Measurements from ENCODE around the gene NR2C2. TPM values are rescaled to one million over a fixed set of nuclear protein-coding genes. Genes with fewer than 3 reads are reported as not detected.

The NR2C2 gene
- polyA plus RNA-seq, 1 donor (not counting 4 experiments of a cell fraction or from before 2014, with no cell fraction given), result 9.4 TPM

DNA sequence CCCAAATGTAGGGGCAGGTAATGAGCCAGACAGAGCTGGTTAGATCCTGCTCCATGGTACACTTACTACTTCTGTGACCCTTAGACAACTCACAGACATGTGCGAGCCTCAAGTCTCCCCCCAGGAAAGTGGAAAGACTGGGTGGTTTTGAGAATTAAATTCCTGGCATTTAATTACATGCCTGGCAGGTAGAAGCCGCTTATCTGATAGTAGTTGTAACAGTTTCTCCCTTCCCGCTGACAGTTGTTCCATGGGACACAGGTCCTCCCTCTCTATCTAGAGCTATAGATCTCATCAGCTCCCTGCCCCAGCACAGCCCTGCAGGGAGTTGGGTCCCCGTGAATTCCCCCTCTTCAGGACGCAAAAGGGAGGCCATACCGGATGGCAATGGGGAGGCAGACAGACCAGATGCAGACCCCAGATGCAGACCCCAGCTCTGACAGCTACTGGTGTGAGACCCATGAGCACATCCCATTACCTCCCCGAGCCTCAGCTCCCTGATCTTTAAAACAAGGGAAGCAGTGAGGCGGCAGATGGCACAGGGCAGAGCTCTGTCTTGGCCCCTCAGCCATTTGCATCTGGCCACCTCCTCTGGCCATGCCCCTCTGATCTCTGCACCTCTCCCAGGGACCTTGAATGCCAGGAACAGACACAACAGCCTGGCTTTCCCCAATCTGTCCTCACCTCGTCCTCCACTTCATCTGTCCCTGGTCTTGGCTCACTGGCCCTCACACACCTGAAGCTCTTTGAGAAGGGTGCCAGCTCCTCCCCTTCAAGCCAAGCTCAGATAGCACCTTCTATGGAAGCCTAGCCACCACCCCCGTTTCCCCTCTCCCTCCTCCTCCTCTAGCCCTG lies 34.1 kb upstream of the NR2C2 start:
- Histone ChIP-seq H3K27me3 (ENCODE audit: control insufficient read depth, extremely low read depth, insufficient read depth, low read length) (peaks cover 45% of the 10 kb centered on the region), H3K4me1 (ENCODE audit: control insufficient read depth, extremely low read depth, insufficient read depth, low read length) (no peaks in the 10 kb centered on the region), H3K4me2 (ENCODE audit: control insufficient read depth, extremely low read depth, insufficient read depth, low read depth, low read length) (no peak overlapping the region), H3K9me1 (ENCODE audit: control insufficient read depth, extremely low read depth, insufficient read depth, low read length) (no peaks in the 10 kb centered on the region), H3K36me3 (ENCODE audit: control insufficient read depth in 2 of 2, extremely low read depth in 1 of 2, insufficient read depth in 2 of 2, low read length in 2 of 2) (no peaks in the 10 kb centered on the region), H3K79me2 (ENCODE audit: control insufficient read depth, insufficient read depth, low read length) (no peaks in the 10 kb centered on the region), H4K20me1 (ENCODE audit: control insufficient read depth, extremely low read depth, insufficient read depth, low read length) (no peaks in the 10 kb centered on the region), H2AFZ (ENCODE audit: control insufficient read depth, low read length) (no peak overlapping the region), H3K4me3 (ENCODE audit: control insufficient read depth in 2 of 3, extremely low read depth in 1 of 3, insufficient read depth in 2 of 3, low read depth in 1 of 3, low read length in 3 of 3) (no peak overlapping the region), H3K9me3 (ENCODE audit: control insufficient read depth, low read depth, low read length) (no peaks in the 10 kb centered on the region), H3K9ac (ENCODE audit: control insufficient read depth, extremely low read depth, insufficient read depth, low read length) (no peak overlapping the region), H3K27ac (ENCODE audit: control insufficient read depth, insufficient read depth, low read length) (no peak overlapping the region)
- FAIRE-seq (no peak), DNase-seq (ENCODE audit: low read depth, low spot score) (no peak)
- TF ChIP-seq, protein P1, sequence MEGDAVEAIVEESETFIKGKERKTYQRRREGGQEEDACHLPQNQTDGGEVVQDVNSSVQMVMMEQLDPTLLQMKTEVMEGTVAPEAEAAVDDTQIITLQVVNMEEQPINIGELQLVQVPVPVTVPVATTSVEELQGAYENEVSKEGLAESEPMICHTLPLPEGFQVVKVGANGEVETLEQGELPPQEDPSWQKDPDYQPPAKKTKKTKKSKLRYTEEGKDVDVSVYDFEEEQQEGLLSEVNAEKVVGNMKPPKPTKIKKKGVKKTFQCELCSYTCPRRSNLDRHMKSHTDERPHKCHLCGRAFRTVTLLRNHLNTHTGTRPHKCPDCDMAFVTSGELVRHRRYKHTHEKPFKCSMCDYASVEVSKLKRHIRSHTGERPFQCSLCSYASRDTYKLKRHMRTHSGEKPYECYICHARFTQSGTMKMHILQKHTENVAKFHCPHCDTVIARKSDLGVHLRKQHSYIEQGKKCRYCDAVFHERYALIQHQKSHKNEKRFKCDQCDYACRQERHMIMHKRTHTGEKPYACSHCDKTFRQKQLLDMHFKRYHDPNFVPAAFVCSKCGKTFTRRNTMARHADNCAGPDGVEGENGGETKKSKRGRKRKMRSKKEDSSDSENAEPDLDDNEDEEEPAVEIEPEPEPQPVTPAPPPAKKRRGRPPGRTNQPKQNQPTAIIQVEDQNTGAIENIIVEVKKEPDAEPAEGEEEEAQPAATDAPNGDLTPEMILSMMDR (optimal IDR thresholded peaks at IDR 0.05 in 1 of 3, IDR thresholded peaks at IDR 0.05 in 1 of 3, conservative IDR thresholded peaks at IDR 0.05 in 1 of 3; ENCODE audit: extremely low read depth in 1 of 3, insufficient read depth in 2 of 3, low read length in 3 of 3), result no peak
- TF ChIP-seq EZH2 (IDR thresholded peaks at IDR 0.05; ENCODE audit: low read length), result no peak
- dilution Hi-C loops (cut with MboI; ENCODE audit: extremely low pct_ligation_motif_present, low sequenced_read_pairs), result no loop called here

DNA sequence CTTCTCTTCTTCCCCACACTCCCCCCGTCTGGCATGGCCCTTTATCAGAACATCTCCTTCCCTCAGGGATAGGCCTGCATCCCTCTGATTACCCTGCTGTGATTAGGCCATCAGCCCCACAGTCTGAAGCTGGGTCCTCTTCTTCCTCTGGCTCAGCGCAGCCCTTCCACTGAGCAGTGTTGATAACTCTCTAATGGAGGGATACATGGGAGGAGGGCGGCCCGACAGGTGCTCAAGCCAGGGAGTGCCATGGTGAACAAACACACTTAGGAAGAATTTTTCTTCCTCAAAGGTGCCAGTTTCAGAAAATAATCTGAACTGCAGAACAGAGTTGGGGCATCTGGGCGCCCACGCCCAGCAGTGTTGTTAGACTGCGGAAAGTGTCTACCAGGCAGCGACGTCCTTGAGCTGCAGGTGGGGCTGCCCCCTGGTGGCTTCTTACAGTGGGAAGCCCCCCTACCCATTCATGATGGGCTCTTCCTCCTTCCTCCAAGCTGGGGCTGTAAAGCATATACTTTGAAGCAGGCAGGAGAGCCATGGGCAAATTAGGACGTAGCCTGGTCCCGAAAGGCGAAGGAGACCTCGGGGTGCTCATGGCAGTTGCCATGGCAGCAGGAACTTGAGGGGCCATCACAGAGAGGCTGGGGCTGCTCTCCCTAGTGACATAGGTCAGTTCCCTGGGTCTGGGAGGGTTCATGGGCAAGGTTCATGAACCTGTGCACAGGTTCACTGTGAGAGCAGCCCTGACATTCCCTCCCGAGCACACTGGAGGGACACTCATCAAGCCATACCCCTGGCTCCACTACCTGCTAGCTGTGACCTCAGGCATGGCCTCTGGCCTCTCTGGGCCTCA lies 33.2 kb upstream of the NR2C2 start:
- H3K4me3 ChIP-seq (ENCODE audit: control insufficient read depth in 2 of 3, extremely low read depth in 1 of 3, insufficient read depth in 2 of 3, low read depth in 1 of 3, low read length in 3 of 3), result no peak overlapping the region
- TF ChIP-seq, protein P1 (optimal IDR thresholded peaks at IDR 0.05 in 1 of 3, IDR thresholded peaks at IDR 0.05 in 1 of 3, conservative IDR thresholded peaks at IDR 0.05 in 1 of 3; ENCODE audit: extremely low read depth in 1 of 3, insufficient read depth in 2 of 3, low read length in 3 of 3), result no peak
- TF ChIP-seq EZH2 (IDR thresholded peaks at IDR 0.05; ENCODE audit: low read length), result no peak
- no peak overlapping the region for H2AFZ ChIP-seq (ENCODE audit: control insufficient read depth, low read length)
- no peak overlapping the region for H3K9ac ChIP-seq (ENCODE audit: control insufficient read depth, extremely low read depth, insufficient read depth, low read length)
- DNase-seq (ENCODE audit: low read depth, low spot score) (no peak), FAIRE-seq (no peak)
- no peaks in the 10 kb centered on the region for H3K9me1 ChIP-seq (ENCODE audit: control insufficient read depth, extremely low read depth, insufficient read depth, low read length)
- no peaks in the 10 kb centered on the region for H3K4me1 ChIP-seq (ENCODE audit: control insufficient read depth, extremely low read depth, insufficient read depth, low read length)
- H3K27me3 ChIP-seq (ENCODE audit: control insufficient read depth, extremely low read depth, insufficient read depth, low read length), result peaks cover 47% of the 10 kb centered on the region
- H4K20me1 ChIP-seq (ENCODE audit: control insufficient read depth, extremely low read depth, insufficient read depth, low read length), result no peaks in the 10 kb centered on the region
- H3K4me2 ChIP-seq (ENCODE audit: control insufficient read depth, extremely low read depth, insufficient read depth, low read depth, low read length), result no peak overlapping the region
- H3K36me3 ChIP-seq (ENCODE audit: control insufficient read depth in 2 of 2, extremely low read depth in 1 of 2, insufficient read depth in 2 of 2, low read length in 2 of 2), result no peaks in the 10 kb centered on the region
- no peaks in the 10 kb centered on the region for H3K79me2 ChIP-seq (ENCODE audit: control insufficient read depth, insufficient read depth, low read length)
- dilution Hi-C loops (cut with MboI; ENCODE audit: extremely low pct_ligation_motif_present, low sequenced_read_pairs), result no loop called here
- no peaks in the 10 kb centered on the region for H3K9me3 ChIP-seq (ENCODE audit: control insufficient read depth, low read depth, low read length)
- H3K27ac ChIP-seq (ENCODE audit: control insufficient read depth, insufficient read depth, low read length), result no peak overlapping the region

Measured in keratinocyte (primary cell).